ENCODE results near the gene GSE1. TPM values are rescaled to one million over a fixed set of nuclear protein-coding genes. Genes with fewer than 3 reads are reported as not detected.
A peak's percentile ranks its signal among the peaks of the same experiment; 100 is the strongest.

The GSE1 gene
- total RNA-seq, 1 experiment from 2014 or later = 97.5 TPM

DNA sequence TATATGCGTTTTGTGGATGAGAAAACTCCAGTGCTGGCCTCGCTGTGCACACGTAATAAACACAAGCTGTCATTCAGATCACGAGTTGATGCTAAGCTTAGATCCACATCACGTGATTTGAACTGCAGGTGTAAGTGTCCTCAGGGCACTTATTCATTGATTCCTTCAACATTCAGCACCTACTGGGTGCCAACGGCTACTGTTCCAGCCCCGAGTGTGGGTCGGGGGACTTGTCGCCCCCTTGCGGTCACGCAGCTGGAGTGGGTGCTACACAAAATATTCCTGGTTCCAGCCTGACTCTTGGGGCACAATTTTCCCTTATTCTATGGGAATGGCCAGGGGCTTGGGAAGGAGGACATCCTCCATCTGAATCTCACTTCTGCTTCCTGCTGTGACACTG is 105.6 kb downstream of the GSE1 start:
- CTCF ChIA-PET = no interaction called here

DNA sequence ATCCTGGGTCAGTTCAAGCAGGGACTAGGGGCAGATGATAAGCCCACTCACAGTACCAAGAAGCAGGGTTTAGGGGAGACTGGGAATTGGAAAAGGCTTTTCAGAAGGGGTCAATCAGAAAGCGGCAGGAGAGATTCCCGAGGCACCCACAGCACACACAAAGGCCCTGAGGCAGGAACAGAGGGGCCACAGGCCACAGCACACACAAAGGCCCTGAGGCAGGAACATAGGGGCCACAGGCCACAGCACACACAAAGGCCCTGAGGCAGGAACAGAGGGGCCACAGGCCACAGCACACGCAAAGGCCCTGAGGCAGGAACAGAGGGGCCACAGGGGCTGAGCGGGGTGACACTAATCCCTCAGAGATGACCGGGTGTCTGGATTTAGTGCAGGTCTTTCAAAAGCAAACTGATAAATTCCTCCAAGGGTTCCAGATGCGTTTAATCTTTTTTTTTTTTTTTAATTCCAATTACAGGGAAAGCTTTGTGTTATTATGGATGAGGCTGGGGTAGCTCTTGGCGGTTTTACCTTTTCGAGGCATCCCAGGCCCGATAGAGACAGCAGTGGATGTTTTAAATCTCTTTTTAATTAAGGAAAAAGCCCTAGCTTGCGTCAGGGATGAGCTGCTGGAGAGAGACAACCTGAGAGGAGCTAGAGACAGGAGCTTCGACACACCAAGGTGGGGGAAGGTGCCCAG is 106.6 kb downstream of the GSE1 start:
- no peaks in the 10 kb centered on the region for H3K9me3 ChIP-seq (ENCODE audit: control insufficient read depth, insufficient read depth, low read depth, low read length)
- in situ Hi-C loops (cut with HindIII; ENCODE audit: low pct_unique_long_range_greater_than_20kb, low sequenced_read_pairs) = no loop called here
- no peaks in the 10 kb centered on the region for H3K36me3 ChIP-seq (ENCODE audit: control insufficient read depth, insufficient read depth, low read length)
- ChIA-PET CTCF (interaction anchor here (0.7 kb wide), 2 partner anchors 22 to 28 kb away, joined by 3 to 8 read pairs; no protein-coding TSS in a partner anchor), POLR2A (no interaction called here)
- DNase-seq (ENCODE audit: low read depth, low spot score) = no peak
- TF ChIP-seq TCF7L2 (IDR thresholded peaks at IDR 0.05; ENCODE audit: low read depth, low read length) (no peak), POLR2AphosphoS5 (IDR thresholded peaks at IDR 0.05; ENCODE audit: low read depth, low read length) (no peak), SIN3A (IDR thresholded peaks at IDR 0.05; ENCODE audit: borderline replicate concordance, insufficient read depth, low read depth, low read length) (no peak)
- TF ChIP-seq, protein P1, sequence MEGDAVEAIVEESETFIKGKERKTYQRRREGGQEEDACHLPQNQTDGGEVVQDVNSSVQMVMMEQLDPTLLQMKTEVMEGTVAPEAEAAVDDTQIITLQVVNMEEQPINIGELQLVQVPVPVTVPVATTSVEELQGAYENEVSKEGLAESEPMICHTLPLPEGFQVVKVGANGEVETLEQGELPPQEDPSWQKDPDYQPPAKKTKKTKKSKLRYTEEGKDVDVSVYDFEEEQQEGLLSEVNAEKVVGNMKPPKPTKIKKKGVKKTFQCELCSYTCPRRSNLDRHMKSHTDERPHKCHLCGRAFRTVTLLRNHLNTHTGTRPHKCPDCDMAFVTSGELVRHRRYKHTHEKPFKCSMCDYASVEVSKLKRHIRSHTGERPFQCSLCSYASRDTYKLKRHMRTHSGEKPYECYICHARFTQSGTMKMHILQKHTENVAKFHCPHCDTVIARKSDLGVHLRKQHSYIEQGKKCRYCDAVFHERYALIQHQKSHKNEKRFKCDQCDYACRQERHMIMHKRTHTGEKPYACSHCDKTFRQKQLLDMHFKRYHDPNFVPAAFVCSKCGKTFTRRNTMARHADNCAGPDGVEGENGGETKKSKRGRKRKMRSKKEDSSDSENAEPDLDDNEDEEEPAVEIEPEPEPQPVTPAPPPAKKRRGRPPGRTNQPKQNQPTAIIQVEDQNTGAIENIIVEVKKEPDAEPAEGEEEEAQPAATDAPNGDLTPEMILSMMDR (IDR thresholded peaks at IDR 0.05) = no peak
- TF ChIP-seq, protein P2, sequence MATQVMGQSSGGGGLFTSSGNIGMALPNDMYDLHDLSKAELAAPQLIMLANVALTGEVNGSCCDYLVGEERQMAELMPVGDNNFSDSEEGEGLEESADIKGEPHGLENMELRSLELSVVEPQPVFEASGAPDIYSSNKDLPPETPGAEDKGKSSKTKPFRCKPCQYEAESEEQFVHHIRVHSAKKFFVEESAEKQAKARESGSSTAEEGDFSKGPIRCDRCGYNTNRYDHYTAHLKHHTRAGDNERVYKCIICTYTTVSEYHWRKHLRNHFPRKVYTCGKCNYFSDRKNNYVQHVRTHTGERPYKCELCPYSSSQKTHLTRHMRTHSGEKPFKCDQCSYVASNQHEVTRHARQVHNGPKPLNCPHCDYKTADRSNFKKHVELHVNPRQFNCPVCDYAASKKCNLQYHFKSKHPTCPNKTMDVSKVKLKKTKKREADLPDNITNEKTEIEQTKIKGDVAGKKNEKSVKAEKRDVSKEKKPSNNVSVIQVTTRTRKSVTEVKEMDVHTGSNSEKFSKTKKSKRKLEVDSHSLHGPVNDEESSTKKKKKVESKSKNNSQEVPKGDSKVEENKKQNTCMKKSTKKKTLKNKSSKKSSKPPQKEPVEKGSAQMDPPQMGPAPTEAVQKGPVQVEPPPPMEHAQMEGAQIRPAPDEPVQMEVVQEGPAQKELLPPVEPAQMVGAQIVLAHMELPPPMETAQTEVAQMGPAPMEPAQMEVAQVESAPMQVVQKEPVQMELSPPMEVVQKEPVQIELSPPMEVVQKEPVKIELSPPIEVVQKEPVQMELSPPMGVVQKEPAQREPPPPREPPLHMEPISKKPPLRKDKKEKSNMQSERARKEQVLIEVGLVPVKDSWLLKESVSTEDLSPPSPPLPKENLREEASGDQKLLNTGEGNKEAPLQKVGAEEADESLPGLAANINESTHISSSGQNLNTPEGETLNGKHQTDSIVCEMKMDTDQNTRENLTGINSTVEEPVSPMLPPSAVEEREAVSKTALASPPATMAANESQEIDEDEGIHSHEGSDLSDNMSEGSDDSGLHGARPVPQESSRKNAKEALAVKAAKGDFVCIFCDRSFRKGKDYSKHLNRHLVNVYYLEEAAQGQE (IDR thresholded peaks at IDR 0.05; ENCODE audit: insufficient read depth in 1 of 2, low read depth in 2 of 2, low read length in 1 of 2) = no peak
- H3K27me3 ChIP-seq (ENCODE audit: control insufficient read depth, insufficient read depth, low read length) = no peaks in the 10 kb centered on the region
- H3K4me3 ChIP-seq (ENCODE audit: low read depth in 2 of 2, low read length in 2 of 2) = no peak overlapping the region
- BruUV-seq (replicated peaks) = no TSS peak
- H3K27ac ChIP-seq (ENCODE audit: low read length) = no peak overlapping the region
- H3K4me1 ChIP-seq (ENCODE audit: control insufficient read depth, insufficient read depth, low read length) = peaks cover 9% of the 10 kb centered on the region; the same call in 1 of the 2 replicates
- ATAC-seq = no peak
- intact Hi-C loops (cut with micrococcal nuclease; ENCODE audit: unreplicated experiment) = loop anchor here (5.0 kb wide), 1 partner anchor 42 kb away; no protein-coding TSS in a partner anchor

More for the DNA sequence above, 105.6 kb downstream of the GSE1 start:
- TF ChIP-seq, protein P2 (IDR thresholded peaks at IDR 0.05; ENCODE audit: insufficient read depth in 1 of 2, low read depth in 2 of 2, low read length in 1 of 2) = no peak
- TF ChIP-seq, protein P1 (IDR thresholded peaks at IDR 0.05) = peak; percentile 75
- peaks cover 9% of the 10 kb centered on the region; the same call in 1 of the 2 replicates for H3K4me1 ChIP-seq (ENCODE audit: control insufficient read depth, insufficient read depth, low read length)
- no TSS peak for BruUV-seq (replicated peaks)
- POLR2A ChIA-PET = no interaction called here
- H3K4me3 ChIP-seq (ENCODE audit: low read depth in 2 of 2, low read length in 2 of 2) = no peak overlapping the region
- H3K36me3 ChIP-seq (ENCODE audit: control insufficient read depth, insufficient read depth, low read length) = no peaks in the 10 kb centered on the region
- H3K9me3 ChIP-seq (ENCODE audit: control insufficient read depth, insufficient read depth, low read depth, low read length) = no peaks in the 10 kb centered on the region
- no peak overlapping the region for H3K27ac ChIP-seq (ENCODE audit: low read length)
- H3K27me3 ChIP-seq (ENCODE audit: control insufficient read depth, insufficient read depth, low read length) = no peaks in the 10 kb centered on the region
- DNase-seq (ENCODE audit: low read depth, low spot score) (no peak), ATAC-seq (peak; percentile 61; the same call in 1 of the 2 replicates)
- in situ Hi-C loops (cut with HindIII; ENCODE audit: low pct_unique_long_range_greater_than_20kb, low sequenced_read_pairs) = no loop called here
- intact Hi-C loops (cut with micrococcal nuclease; ENCODE audit: unreplicated experiment) = loop anchor here (5.0 kb wide), 1 partner anchor 41 kb away; no protein-coding TSS in a partner anchor
